PFSK-1 (cell line): ENCODE data around the gene SND1.

Experiments
- FOXP2 ChIP-seq: optimal IDR thresholded peaks from 2 replicates; pipeline ENCODE3; 2011; ENCODE audit warnings: borderline replicate concordance, control low read depth, inconsistent platforms; ENCODE audit not compliant: insufficient read depth; ENCODE audit errors: extremely low read length, extremely low read depth
- POLR2AphosphoS5 ChIP-seq: IDR thresholded peaks from 2 replicates; pipeline ENCODE4 v1.6.1; 2012; ENCODE audit warnings: low read depth, mild to moderate bottlenecking, control low read depth, low read length, moderate library complexity
- REST ChIP-seq, 2 experiments: IDR thresholded peaks; 2 replicates each; pipeline versions ENCODE4 v1.6.1 to v1.8.0; 2011 to 2012; ENCODE audit warnings: low read depth in 2 of 2, low read length in 2 of 2, control low read depth in 1 of 2, inconsistent platforms in 1 of 2, mild to moderate bottlenecking in 1 of 2, moderate library complexity in 1 of 2; ENCODE audit not compliant: insufficient read depth in 1 of 2
- SIN3A ChIP-seq: IDR thresholded peaks from 2 replicates; pipeline ENCODE4 v1.6.1; 2012; ENCODE audit warnings: mild to moderate bottlenecking, low read length, moderate library complexity, borderline replicate concordance; ENCODE audit not compliant: insufficient read depth
- TAF1 ChIP-seq: IDR thresholded peaks from 2 replicates; pipeline ENCODE4 v1.6.1; 2012; ENCODE audit warnings: low read length, control low read depth, borderline replicate concordance; ENCODE audit not compliant: insufficient read depth

SND1 gene

GRCh38 chr7:127618042-127618441 is 34.0 kb upstream of the SND1 start, which contains the start of gene PAX4:
Gene PAX4 (minus strand): TSS chr7:127618142. CDS start chr7:127615928, 2,214 bp downstream.
- TF ChIP-seq REST (IDR thresholded peaks at IDR 0.05; ENCODE audit: insufficient read depth in 1 of 2, low read depth in 2 of 2, low read length in 2 of 2) (no peak), FOXP2 (no peak), POLR2AphosphoS5 (no peak), SIN3A (no peak), TAF1 (no peak)

GRCh38 chr7:127618775-127619174 is 33.2 kb upstream of the SND1 start:
- TF ChIP-seq REST (IDR thresholded peaks at IDR 0.05; ENCODE audit: insufficient read depth in 1 of 2, low read depth in 2 of 2, low read length in 2 of 2) (no peak), POLR2AphosphoS5 (no peak), TAF1 (no peak), FOXP2 (no peak), SIN3A (no peak)

- TF ChIP-seq FOXP2 = no peak
- TF ChIP-seq REST (IDR thresholded peaks at IDR 0.05; ENCODE audit: insufficient read depth in 1 of 2, low read depth in 2 of 2, low read length in 2 of 2) = no peak
- TF ChIP-seq SIN3A = no peak
- TF ChIP-seq POLR2AphosphoS5 = no peak
- TF ChIP-seq TAF1 = no peak
Measured at GRCh38 chr7:127619681-127620405, 32.2 kb upstream of the SND1 start.

GRCh38 chr7:127620406-127621233 is 31.4 kb upstream of the SND1 start:
- TF ChIP-seq TAF1 = no peak
- TF ChIP-seq FOXP2 = no peak
- TF ChIP-seq REST (IDR thresholded peaks at IDR 0.05; ENCODE audit: insufficient read depth in 1 of 2, low read depth in 2 of 2, low read length in 2 of 2) = no peak
- no peak for TF ChIP-seq SIN3A
- no peak for TF ChIP-seq POLR2AphosphoS5
